HG03064 (cell line): Measurements from ENCODE around the gene FOSL2.

Experiments used
- ATAC-seq: cut with Tn5 transposase; IDR thresholded peaks from one replicate; pipeline ENCODE4 v1.9.1; 2021; ENCODE audit warnings: low read depth; ENCODE audit not compliant: unreplicated experiment

FOSL2 gene

GRCh38 chr2:28391564-28392296 lies 928 bp upstream of the FOSL2 start:
- peak; percentile 31 for ATAC-seq

DNA sequence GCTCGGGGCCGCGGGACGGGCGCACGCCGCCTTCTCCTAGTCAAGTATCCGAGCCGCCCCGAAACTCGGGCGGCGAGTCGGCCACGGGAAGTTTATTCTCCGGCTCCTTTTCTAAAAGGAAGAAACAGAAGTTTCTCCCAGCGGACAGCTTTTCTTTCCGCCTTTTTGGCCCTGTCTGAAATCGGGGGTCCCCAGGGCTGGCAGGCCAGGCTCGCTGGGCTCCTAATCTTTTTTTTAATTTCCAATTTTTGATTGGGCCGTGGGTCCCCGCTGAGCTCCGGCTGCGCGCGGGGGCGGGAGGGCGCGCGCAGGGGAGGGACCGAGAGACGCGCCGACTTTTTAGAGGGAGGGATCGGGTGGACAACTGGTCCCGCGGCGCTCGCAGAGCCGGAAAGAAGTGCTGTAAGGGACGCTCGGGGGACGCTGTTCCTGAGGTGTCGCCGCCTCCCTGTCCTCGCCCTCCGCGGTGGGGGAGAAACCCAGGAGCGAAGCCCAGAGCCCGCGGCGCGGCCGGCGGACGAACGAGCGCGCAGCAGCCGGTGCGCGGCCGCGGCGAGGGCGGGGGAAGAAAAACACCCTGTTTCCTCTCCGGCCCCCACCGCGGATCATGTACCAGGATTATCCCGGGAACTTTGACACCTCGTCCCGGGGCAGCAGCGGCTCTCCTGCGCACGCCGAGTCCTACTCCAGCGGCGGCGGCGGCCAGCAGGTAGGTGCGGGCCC lies 617 bp downstream of the FOSL2 start:
- no peak for ATAC-seq

GRCh38 chr2:28394331-28394877 lies 1.7 kb downstream of the FOSL2 start:
- ATAC-seq, result no peak

GRCh38 chr2:28394997-28395333 lies 2.3 kb downstream of the FOSL2 start:
- ATAC-seq, result no peak

- ATAC-seq, result no peak
Measured at GRCh38 chr2:28395334-28396061, 2.8 kb downstream of the FOSL2 start.

- ATAC-seq, result no peak
Measured at GRCh38 chr2:28397043-28397381, 4.4 kb downstream of the FOSL2 start.

DNA sequence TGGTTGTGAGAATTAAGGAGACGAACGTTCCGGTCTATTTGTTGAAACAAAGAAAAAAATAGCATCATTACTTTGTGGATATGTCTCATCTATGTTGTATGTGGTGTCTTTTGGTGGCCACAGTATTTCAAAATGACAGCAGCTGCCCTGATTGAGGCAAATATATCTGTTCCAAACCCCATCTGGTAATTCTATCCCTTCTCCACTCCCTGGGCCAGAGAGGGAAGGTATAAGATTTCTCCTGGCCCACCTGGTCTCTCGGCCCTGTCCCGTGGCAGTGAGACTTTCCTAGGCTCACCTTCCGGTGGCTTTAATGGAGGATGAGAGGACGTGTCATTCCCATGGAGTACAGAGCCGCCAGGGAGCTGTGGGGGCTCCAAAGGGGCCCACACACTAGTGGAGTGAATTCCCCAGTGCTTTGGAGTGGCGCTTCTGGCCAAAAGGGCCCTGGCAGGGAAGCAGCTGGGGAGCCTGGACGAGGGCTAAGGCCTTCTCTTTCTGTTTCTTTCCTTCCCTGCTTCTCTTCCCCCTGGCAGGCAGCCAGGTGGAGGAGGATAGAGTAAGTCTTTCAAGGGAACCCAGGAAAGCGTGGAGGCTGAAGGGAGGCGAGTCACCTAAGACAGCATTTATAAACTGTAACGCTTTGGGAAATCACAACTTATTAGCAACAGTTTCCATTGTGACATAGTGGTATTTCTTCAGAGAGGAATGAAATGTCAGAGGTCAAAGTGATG lies 5.6 kb downstream of the FOSL2 start:
- no peak for ATAC-seq

GRCh38 chr2:28399289-28399688 lies 6.6 kb downstream of the FOSL2 start:
- no peak for ATAC-seq

- ATAC-seq, result no peak
Measured at GRCh38 chr2:28399956-28400355, 7.3 kb downstream of the FOSL2 start.

- no peak for ATAC-seq
Measured at GRCh38 chr2:28400419-28400818, 7.8 kb downstream of the FOSL2 start.

- ATAC-seq, result no peak
Measured at GRCh38 chr2:28400921-28401320, 8.3 kb downstream of the FOSL2 start.

DNA sequence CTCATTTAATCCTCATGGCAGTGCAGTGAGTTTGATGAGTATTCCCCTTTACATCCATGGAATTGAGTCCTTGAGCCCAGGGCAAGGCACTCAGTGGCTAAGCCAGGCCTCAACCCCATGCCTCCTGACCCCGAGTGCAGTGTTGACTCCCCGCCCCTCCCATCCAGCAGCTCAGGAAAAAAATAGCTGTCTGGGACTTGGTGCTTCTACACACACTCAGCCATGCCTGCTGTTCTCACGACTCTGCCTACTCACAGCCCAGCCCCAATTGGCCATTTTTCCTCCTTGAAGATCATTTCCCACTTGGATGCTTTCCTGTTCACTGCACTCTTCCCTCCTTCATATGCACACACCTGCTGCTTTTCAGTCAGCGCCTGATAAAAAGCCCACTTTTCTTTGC lies 8.8 kb downstream of the FOSL2 start:
- no peak for ATAC-seq

GRCh38 chr2:28401948-28402550 lies 9.4 kb downstream of the FOSL2 start:
- no peak for ATAC-seq

- no peak for ATAC-seq
Measured at GRCh38 chr2:28403370-28403956, 10.8 kb downstream of the FOSL2 start.

DNA sequence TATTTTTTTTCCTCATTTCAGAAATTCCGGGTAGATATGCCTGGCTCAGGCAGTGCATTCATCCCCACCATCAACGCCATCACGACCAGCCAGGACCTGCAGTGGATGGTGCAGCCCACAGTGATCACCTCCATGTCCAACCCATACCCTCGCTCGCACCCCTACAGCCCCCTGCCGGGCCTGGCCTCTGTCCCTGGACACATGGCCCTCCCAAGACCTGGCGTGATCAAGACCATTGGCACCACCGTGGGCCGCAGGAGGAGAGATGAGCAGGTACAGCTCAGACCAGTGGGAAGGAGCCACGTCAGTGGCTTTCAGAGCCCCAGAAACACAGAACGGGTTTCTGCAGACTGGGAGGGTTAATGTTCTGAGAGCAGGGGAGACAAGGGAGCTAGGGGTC lies 11.4 kb downstream of the FOSL2 start:
- ATAC-seq, result no peak

DNA sequence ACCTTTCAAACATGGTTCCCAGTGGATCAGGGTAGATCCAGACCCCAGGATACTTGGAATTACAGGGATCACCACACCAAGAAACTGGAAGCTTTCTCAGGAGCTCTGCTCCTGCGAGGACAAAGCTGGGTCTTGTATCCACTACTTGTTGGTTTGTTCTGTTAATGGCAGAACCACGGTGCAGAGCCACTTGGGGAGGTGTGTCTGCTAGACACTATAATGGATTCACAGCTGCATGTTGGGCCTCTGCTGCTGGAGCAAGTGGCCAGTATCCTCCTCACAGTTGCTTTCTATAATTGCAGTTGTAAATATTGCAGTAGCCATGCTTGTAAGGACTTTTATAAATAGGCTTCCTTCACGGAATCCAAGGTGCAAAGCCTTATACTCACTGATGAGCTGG lies 12.9 kb downstream of the FOSL2 start:
- no peak for ATAC-seq

DNA sequence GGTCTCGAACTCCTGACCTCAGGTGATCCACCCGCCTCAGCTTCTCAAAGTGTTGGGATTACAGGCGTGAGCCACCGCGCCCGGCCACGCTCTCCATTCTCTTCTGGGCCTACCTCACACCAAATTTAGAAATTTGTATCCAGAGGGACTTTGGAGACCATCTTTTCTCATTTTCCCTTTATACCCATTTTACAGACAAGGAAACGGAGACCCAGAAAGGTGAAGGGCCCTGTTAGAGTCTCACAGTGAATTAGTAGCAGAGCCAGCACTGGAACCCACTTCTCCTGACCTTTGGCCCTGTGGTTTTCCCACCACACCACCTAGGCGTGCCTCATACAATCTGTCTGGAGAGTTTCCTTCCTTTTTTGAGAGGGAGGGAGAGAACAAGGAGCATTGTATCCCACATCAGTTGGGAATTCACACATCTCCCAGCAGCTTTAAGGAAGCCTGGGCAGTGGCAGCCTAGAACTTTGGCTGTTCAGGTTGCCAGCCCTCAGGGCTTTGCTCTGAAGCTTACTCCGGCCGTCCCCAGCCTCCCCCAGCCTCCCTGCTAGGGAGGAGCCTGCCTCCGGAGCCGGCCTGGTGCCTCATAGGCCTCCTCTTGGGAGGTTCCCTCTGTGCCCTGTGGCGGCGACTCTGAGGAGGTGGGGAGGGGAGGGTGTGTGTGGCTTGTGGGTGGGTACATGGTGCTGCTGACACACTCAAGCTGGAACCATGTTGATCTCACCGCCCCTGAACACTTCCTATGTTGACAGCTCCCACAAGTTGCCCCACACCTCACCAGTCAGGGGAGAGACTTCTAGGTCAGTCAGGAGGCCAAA lies 13.8 kb downstream of the FOSL2 start:
- ATAC-seq, result no peak

- no peak for ATAC-seq
Measured at GRCh38 chr2:28407131-28407975, 14.7 kb downstream of the FOSL2 start.
